ENCODE results near the gene GUCD1.

Gene GUCD1

GRCh38 chr22:24501301-24502005 is 53.5 kb downstream of the GUCD1 start:
- no peak for DNase-seq

- no peak for DNase-seq
These were observed 54.6 kb downstream of the GUCD1 start for GRCh38 chr22:24500277-24500820.

- DNase-seq = no peak
These were observed 55.1 kb downstream of the GUCD1 start for GRCh38 chr22:24499706-24500276.

- no peak for DNase-seq
These were observed 56.1 kb downstream of the GUCD1 start for GRCh38 chr22:24498824-24499223.

- DNase-seq = no peak
These were observed 57.1 kb downstream of the GUCD1 start for GRCh38 chr22:24497841-24498258.

GRCh38 chr22:24496661-24497060 is 58.3 kb downstream of the GUCD1 start:
- no peak for DNase-seq

- DNase-seq = no peak
These were observed 58.7 kb downstream of the GUCD1 start for GRCh38 chr22:24496234-24496633.

GRCh38 chr22:24495365-24495675 is 59.6 kb downstream of the GUCD1 start:
- no peak for DNase-seq

- DNase-seq = no peak
These were observed 60.2 kb downstream of the GUCD1 start, which contains the start of gene UPB1 for GRCh38 chr22:24494528-24495364. Gene UPB1 (plus strand): TSS chr22:24495332. CDS start chr22:24495404, 72 bp downstream.

- no peak for DNase-seq
These were observed 60.8 kb downstream of the GUCD1 start for GRCh38 chr22:24494167-24494527.

GRCh38 chr22:24492391-24492790 is 62.5 kb downstream of the GUCD1 start:
- DNase-seq = no peak

Measured in NCI-H1092 (cell line).